ENCODE data around the gene FKBP5.

The FKBP5 gene

GRCh38 chr6:35650015-35650414 is 38.7 kb downstream of the FKBP5 start:
- H3K9me3 ChIP-seq (ENCODE audit: low read length) = no peaks in the 10 kb centered on the region

DNA sequence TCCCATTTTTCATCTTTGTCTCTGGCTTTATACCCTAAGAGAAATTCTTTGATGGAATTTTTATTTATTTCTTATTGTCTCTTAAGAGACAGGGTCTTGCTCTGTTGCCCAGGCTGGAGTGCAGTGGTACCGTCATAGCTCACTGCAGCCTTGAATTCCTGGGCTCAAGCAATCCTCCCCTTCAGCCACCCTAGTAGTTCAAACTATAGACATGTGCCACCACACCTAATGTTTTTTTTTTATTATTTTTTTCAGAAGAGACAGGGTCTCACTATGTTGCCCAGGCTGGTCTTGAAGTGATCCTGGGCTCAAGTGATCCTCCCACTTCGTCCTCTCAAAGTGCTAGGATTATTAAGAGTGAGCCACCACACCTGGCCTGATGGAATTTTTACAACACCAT is 40.5 kb downstream of the FKBP5 start:
- Histone ChIP-seq H3K79me2 (ENCODE audit: insufficient read depth, low read length) (peaks cover 78% of the 10 kb centered on the region), H3F3A (ENCODE audit: insufficient read depth, low read length) (no peaks in the 10 kb centered on the region), H3K27ac (ENCODE audit: low read depth, low read length, poor library complexity, severe bottlenecking) (no peak overlapping the region), H3K9ac (ENCODE audit: low read length) (no peak overlapping the region), H3K36me3 (ENCODE audit: insufficient read depth, low read length) (peaks cover 26% of the 10 kb centered on the region; the same call in 1 of the 2 replicates), H3K4me2 (ENCODE audit: low read length) (no peak overlapping the region), H3K9me2 (ENCODE audit: low read depth, low read length) (no peaks in the 10 kb centered on the region), H2AFZ (ENCODE audit: low read length) (no peak overlapping the region), H3K4me1 (ENCODE audit: insufficient read depth, low read length, severe bottlenecking) (no peaks in the 10 kb centered on the region), H3K9me3 (ENCODE audit: low read length) (no peaks in the 10 kb centered on the region), H3K4me3 (ENCODE audit: low read depth, low read length, poor library complexity, severe bottlenecking) (no peak overlapping the region), H3K27me3 (ENCODE audit: insufficient read depth, low read length) (no peaks in the 10 kb centered on the region), H4K20me1 (ENCODE audit: insufficient read depth, low read length) (no peaks in the 10 kb centered on the region)
- TF ChIP-seq EZH2 (IDR thresholded peaks at IDR 0.05; ENCODE audit: borderline replicate concordance, low read length) (no peak), CTCF (IDR thresholded peaks at IDR 0.05; ENCODE audit: low read length) (no peak)

More at GRCh38 chr6:35650015-35650414, 38.7 kb downstream of the FKBP5 start:
- no peak overlapping the region for H2AFZ ChIP-seq (ENCODE audit: low read length)
- no peaks in the 10 kb centered on the region for H3K9me2 ChIP-seq (ENCODE audit: low read depth, low read length)
- H3K79me2 ChIP-seq (ENCODE audit: insufficient read depth, low read length) = peaks cover 79% of the 10 kb centered on the region
- peaks cover 17% of the 10 kb centered on the region; the same call in 1 of the 2 replicates for H3K36me3 ChIP-seq (ENCODE audit: insufficient read depth, low read length)
- TF ChIP-seq EZH2 (IDR thresholded peaks at IDR 0.05; ENCODE audit: borderline replicate concordance, low read length) (no peak), CTCF (IDR thresholded peaks at IDR 0.05; ENCODE audit: low read length) (no peak)
- no peaks in the 10 kb centered on the region for H4K20me1 ChIP-seq (ENCODE audit: insufficient read depth, low read length)
- H3K4me3 ChIP-seq (ENCODE audit: low read depth, low read length, poor library complexity, severe bottlenecking) = no peak overlapping the region
- no peak overlapping the region for H3K27ac ChIP-seq (ENCODE audit: low read depth, low read length, poor library complexity, severe bottlenecking)
- no peaks in the 10 kb centered on the region for H3F3A ChIP-seq (ENCODE audit: insufficient read depth, low read length)
- H3K4me1 ChIP-seq (ENCODE audit: insufficient read depth, low read length, severe bottlenecking) = no peaks in the 10 kb centered on the region
- H3K27me3 ChIP-seq (ENCODE audit: insufficient read depth, low read length) = no peaks in the 10 kb centered on the region
- no peak overlapping the region for H3K4me2 ChIP-seq (ENCODE audit: low read length)
- no peak overlapping the region for H3K9ac ChIP-seq (ENCODE audit: low read length)

- Histone ChIP-seq H3K36me3 (ENCODE audit: insufficient read depth, low read length) (peaks cover 34% of the 10 kb centered on the region; the same call in 1 of the 2 replicates), H3K27me3 (ENCODE audit: insufficient read depth, low read length) (no peaks in the 10 kb centered on the region), H3K4me1 (ENCODE audit: insufficient read depth, low read length, severe bottlenecking) (no peaks in the 10 kb centered on the region), H3K4me2 (ENCODE audit: low read length) (no peak overlapping the region), H3K9me2 (ENCODE audit: low read depth, low read length) (no peaks in the 10 kb centered on the region), H3K79me2 (ENCODE audit: insufficient read depth, low read length) (peaks cover 84% of the 10 kb centered on the region), H4K20me1 (ENCODE audit: insufficient read depth, low read length) (no peaks in the 10 kb centered on the region), H3F3A (ENCODE audit: insufficient read depth, low read length) (no peaks in the 10 kb centered on the region), H3K27ac (ENCODE audit: low read depth, low read length, poor library complexity, severe bottlenecking) (no peak overlapping the region), H2AFZ (ENCODE audit: low read length) (no peak overlapping the region), H3K4me3 (ENCODE audit: low read depth, low read length, poor library complexity, severe bottlenecking) (no peak overlapping the region), H3K9ac (ENCODE audit: low read length) (no peak overlapping the region), H3K9me3 (ENCODE audit: low read length) (no peaks in the 10 kb centered on the region)
- no peak for TF ChIP-seq CTCF (IDR thresholded peaks at IDR 0.05; ENCODE audit: low read length)
- TF ChIP-seq EZH2 (IDR thresholded peaks at IDR 0.05; ENCODE audit: borderline replicate concordance, low read length) = no peak
Observed at GRCh38 chr6:35647400-35647799, 41.3 kb downstream of the FKBP5 start.

Measured in OCI-LY1 (cell line).